AG10803 (cell line): ENCODE measurements around the gene RAB3C.

Experiments
- DNase-seq: peaks from one replicate; pipeline ENCODE4 v3.0.0; 2010; ENCODE audit warnings: low read depth
- H3K4me3 ChIP-seq: 2 replicates; pipeline ENCODE4 v1.5.1; 2011; ENCODE audit warnings: mild to moderate bottlenecking, low read length, control low read depth
- TF ChIP-seq, protein P1 (sequence below): conservative IDR thresholded peaks from 2 replicates; pipeline ENCODE4 v1.5.1; 2011; ENCODE audit warnings: mild to moderate bottlenecking, low read length, control low read depth, inconsistent platforms

RAB3C gene

DNA sequence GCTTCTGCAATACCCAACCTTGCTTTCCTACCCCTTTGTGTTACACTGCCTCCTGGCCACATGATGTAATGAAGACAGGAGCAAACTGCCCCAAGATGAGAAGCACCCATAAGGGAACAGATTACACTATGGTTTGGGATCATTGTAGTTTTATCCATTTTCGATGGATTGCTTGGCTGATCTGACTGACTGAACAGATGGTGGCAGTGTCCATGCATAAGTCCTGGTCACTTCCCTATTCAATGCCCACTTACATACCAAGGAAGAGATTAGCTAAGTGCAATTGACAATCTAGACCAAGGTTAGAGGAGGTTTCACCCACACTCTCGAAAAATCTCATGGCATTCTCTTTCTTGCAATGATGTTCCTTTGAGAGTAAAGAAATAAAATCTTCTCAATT is 319.9 kb downstream of the RAB3C start:
- no peak for DNase-seq
- TF ChIP-seq, protein P1, sequence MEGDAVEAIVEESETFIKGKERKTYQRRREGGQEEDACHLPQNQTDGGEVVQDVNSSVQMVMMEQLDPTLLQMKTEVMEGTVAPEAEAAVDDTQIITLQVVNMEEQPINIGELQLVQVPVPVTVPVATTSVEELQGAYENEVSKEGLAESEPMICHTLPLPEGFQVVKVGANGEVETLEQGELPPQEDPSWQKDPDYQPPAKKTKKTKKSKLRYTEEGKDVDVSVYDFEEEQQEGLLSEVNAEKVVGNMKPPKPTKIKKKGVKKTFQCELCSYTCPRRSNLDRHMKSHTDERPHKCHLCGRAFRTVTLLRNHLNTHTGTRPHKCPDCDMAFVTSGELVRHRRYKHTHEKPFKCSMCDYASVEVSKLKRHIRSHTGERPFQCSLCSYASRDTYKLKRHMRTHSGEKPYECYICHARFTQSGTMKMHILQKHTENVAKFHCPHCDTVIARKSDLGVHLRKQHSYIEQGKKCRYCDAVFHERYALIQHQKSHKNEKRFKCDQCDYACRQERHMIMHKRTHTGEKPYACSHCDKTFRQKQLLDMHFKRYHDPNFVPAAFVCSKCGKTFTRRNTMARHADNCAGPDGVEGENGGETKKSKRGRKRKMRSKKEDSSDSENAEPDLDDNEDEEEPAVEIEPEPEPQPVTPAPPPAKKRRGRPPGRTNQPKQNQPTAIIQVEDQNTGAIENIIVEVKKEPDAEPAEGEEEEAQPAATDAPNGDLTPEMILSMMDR, result no peak
- no peak overlapping the region for H3K4me3 ChIP-seq

DNA sequence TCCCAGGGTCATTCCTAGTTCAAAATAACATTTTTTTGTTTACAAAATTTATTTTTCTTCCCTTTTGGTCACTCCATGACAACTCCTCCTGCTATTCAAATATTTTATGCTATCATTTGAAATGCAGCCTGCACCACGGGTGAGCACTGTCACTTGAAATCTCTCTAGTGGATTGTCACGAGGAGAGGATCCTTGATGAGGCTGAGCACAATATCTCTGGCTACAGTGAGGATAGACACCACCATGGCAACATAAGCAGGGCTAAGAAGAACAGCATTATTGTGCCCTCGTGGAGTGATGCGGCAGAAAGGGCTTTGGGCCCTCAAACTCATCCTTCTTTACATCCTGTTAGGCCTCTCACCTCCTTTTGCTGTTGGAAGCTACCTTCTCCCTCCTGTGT is 321.9 kb downstream of the RAB3C start:
- TF ChIP-seq, protein P1, result no peak
- no peak overlapping the region for H3K4me3 ChIP-seq
- no peak for DNase-seq

DNA sequence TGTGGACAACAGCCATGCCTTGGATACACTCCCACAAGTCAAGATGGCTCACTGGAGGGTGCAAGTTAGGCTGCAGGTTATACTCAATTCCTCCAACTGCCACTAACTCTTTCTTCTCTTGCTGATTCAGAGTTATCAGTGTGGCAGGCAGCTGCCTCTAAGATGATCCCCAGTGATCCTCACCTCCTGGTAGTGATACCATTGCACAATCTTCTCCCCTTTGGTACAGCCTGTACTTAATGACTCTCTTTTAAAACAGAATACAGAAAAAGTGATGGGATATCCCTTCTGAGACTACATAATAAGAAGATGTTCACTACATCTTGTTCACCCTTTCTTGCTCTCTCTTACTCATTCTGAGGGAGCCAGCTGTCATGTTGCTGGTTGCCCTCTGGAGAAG is 323.1 kb downstream of the RAB3C start:
- no peak overlapping the region for H3K4me3 ChIP-seq
- no peak for DNase-seq

More for the DNA sequence above, 323.1 kb downstream of the RAB3C start:
- TF ChIP-seq, protein P1, result no peak
